PC-9 (cell line): ENCODE results near the gene SULT1A3.

ENCODE experiments used
- CTCF ChIP-seq: fragments of 200-600 bp; sonication (generic); conservative IDR thresholded peaks from 2 replicates; pipeline ENCODE4 v1.6.1; 2017; ENCODE audit warnings: mixed run types, antibody characterized with exemption, mild to moderate bottlenecking, moderate library complexity
- EZH2 ChIP-seq: fragments of 200-600 bp; sonication (generic); IDR thresholded peaks from 2 replicates; pipeline ENCODE4 v1.8.0; 2017; ENCODE audit warnings: antibody characterized with exemption, low read depth

DNA sequence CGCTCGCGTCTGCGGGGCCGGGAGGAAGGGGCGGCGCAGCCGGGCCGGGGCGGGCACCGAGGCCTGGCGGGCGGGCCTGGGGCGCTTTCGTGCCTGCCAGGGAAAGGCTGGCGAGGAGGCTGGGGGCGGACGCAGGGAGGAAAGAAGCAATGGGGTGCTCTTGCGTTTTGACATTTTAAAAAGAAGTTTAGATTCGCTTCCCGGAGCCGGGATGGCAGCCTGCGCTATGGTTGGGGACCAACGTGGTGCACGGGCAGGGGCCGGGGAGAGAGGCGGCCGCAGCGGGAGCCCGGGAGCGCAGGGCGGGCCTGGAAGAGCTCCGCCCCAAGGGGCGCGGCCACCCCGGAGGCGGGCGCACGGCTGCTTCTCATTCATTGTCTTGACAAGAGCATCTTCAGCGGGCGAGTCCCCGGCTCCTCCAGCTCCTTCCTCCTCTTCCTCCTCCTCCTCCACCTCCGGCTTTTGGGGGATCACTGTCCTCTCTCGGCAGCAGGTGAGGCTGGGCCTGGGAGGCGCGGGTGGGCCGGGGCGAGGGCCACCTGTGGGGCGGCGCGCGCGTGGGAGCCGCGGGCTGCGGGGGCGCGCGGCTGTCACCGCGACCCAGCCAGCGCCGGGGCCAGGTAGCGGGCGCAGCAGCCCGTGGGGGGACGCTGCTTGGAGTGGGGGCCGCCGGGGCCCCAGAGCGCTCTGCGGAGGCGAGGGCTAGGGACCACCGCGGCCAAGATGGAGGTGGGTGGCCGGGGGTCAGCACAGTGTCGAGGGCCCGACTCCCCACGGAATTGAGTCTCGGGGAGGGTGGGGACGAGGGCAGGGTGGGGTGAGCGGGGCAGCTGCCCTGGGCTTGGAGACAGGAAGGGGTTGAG is 15.6 kb upstream of the SULT1A3 start, which contains the start of gene CORO1A:
- TF ChIP-seq CTCF (no peak), EZH2 (no peak)
